ENCODE results near the gene GCLC.

GRCh38 chr6:53492860-53493634, 51.9 kb downstream of the GCLC start:
- peak; percentile 55 to 88 (median 76) for TF ChIP-seq CTCF (IDR thresholded peaks at IDR 0.05)
- no peak for TF ChIP-seq POLR2A (IDR thresholded peaks at IDR 0.05)

All from adrenal gland (tissue), 5 donors.